LNCAP (cell line): ENCODE results near the gene CCDC92.
A peak's percentile ranks its signal among the peaks of the same experiment; 100 is the strongest.

ENCODE experiments used
- TF ChIP-seq, protein P1 (sequence below): fragments of 450-650 bp; IDR thresholded peaks from 2 replicates; pipeline ENCODE4 v1.5.1; 2017; ENCODE audit warnings: mild to moderate bottlenecking

CCDC92 gene

DNA sequence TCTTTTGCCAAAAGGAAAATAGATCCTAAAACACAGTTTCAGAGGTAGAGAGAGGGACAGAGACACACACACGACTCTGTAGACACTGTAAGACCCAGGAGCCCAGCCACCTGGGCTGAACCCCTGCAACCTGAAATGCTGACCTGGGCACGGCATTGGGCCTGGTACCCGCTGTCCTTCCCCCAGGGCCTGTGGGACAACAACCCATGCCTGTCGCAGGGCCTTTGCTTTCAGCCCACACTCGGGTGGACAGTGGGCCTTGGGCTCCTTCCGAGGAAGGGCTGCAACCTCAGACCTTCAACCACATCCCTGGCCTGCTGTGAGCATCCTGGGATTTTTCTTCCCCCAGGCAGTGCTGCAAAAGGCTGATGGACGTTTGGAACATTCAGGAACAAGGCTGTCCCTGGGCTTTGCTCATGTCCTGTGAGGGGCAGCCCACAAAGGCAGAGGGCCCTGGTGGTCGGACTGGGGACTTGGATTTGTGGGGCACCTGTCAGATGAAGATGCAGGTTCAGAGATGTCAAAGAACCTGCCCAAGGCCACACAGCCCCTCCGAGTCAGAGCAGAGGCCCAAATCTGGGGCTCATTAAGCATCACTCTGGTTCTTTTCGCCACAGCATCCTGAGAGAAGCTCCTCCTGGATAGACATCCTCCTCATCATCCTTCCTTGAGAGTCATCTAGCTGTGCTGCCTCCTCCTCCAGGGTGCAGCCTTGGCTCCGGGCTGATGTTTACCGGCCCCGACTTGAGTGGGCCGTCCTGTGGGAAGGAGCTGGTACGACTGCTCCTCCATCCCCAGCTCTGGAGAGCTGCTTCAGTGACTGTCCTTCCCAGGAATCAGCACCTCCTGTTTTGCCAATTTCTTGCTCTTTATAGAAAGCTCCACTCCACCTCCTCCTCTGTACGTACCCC is 32.7 kb downstream of the CCDC92 start:
- TF ChIP-seq, protein P1, sequence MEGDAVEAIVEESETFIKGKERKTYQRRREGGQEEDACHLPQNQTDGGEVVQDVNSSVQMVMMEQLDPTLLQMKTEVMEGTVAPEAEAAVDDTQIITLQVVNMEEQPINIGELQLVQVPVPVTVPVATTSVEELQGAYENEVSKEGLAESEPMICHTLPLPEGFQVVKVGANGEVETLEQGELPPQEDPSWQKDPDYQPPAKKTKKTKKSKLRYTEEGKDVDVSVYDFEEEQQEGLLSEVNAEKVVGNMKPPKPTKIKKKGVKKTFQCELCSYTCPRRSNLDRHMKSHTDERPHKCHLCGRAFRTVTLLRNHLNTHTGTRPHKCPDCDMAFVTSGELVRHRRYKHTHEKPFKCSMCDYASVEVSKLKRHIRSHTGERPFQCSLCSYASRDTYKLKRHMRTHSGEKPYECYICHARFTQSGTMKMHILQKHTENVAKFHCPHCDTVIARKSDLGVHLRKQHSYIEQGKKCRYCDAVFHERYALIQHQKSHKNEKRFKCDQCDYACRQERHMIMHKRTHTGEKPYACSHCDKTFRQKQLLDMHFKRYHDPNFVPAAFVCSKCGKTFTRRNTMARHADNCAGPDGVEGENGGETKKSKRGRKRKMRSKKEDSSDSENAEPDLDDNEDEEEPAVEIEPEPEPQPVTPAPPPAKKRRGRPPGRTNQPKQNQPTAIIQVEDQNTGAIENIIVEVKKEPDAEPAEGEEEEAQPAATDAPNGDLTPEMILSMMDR, result no peak

DNA sequence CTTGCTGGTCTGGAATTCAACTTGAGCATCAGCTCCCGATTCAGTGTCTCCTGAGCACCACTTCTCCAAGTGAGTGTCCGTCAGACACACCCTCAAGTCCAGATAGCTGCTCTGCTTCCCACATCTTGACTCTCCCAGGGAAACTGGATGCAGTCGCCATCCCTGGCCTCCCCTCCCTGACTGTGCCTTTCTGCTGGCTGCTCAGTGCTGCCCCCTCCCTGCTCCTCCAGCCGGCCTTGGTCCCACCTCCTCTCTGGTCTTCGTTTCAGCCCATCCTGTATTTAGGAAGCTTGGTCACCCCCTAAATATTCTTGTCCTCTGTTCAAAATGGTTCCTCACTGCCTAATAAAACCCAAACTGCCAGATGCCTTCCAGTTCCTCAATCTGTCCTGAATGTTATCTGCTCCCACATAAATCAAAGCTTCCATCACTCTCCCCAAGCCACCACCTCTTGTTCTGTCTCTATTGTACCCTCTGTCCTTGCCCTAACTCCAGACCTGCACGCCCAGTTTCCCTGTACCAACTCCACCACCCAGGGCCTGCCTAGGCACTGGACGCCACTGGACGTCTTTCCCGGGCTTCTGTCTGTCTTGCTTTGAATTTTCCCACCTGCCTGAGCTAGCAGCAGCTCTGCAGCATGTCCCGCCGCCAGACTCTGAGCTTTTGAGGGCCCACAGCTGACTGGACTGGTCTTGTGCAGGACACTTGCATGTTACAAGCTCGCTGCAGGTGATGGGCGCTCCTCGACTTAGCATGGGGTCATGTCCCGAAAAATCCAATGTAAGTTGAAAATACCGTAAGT is 33.8 kb downstream of the CCDC92 start:
- TF ChIP-seq, protein P1, result peak; percentile 33; the same call in 1 of the 2 replicates

DNA sequence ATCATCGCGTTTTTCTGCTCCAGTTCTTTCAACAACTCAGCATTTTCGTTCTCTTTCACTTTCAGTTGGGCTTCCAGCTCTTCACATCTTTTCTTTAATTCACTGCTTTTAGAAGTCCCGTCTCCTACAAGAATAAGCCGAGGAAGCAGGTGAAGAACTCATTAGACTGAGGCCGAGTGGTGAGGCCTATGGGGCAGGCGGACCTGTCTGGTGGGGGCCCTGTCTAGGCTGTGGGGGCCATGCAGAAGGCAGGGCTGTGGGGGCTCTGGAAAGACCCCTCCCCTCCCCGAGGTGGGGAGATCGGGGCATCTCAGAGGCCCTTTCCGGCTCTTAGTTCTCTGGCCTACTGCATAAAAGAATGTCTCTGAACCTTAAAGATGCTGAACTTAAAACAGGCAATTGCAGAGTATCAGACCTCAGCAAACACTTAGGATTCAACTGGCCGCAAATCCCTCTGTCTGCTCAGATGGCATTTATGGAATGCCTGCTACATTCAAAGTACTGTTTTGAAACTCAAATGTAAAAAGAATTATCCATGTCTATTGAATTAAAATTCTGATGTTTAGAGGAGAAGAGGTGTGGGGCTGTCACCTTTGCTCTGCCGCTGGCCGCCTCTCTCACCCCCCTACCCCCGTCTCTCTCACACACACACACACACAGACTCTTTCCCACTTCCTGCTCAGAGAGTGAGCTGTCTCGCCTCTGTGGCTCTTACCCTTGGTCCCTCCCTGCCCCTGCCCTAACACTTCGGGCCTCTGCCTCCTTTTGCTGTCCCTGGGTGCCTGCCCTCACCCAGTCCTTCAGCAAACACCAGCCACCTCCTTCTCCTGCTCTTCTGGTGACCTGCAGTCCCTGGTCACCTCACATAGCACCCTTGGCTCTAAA is 34.7 kb downstream of the CCDC92 start:
- TF ChIP-seq, protein P1, result no peak

DNA sequence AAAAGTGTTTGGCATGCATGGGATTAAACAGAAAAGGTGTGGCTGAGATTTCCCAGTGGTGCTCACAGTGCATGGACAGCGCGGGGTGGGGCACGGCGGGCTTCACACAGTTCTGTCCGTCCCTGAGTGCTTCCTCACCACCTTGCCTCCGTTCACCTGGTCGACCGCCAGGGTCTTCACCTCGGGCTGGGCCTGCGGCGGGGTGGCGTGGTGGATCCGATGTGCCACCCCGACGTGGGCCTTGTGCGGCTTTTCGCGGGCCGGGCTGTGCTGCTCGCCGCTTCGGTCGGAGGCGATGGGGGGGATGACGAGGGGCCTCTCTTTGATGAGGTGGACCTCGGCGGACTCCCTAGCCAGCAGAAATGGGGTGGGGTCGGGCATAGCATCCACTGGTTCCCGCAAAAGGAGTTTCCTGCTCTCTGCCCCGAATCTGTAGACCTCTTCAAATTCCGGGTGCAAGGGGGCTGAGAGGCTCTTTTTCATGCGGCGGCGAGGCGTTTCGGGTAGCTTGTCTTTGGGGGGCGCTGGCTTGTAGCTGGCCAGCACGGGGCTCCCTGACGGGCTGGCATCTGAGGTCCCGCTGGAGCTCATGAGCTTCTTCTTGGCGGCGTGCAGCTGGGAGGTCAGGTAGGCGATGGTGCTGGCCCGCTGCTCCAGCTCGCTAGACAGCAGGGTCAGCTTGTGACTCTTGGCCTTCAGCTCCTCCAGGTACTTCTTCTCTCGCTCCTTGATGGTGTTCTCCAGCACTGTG is 35.5 kb downstream of the CCDC92 start:
- TF ChIP-seq, protein P1, result no peak

DNA sequence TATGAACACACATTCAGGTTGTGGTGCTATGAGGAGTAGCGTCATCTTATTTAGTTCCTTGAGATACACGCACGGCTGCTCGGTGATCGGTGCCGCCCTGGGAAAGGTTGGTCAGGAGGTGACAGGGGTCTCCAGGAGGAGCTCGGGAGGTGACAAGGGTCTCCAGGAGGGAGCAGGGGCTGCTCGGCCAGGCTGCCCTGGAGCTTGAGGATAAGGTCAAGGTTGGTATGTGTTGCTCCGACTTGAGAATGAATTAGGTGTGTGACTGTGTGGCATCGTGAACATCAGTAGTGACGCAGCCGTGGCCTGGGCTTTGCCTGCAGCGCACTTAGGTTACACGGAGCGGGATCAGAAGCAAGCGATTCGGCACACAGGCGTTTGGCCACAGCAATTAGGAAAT is 36.2 kb downstream of the CCDC92 start:
- TF ChIP-seq, protein P1, result no peak

DNA sequence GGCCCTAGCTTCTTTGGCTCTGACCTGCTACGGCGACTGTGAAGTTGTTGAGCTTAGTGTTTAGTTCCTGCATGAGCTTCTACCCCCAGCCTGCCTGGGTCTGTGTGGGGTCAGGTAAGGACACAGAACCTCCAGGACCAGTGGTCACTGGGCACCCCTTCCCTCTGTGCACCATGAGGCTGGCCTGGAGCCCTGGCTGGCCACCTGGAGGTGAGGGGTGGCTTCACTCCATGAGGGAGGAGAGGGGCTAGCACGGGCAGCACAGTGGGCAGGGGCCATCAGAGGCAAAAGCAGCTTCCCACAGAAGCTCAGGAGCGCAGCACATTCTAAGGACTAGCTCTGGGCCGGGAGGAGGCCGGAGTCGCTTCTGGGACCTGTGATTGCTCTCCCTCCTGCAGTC is 36.7 kb downstream of the CCDC92 start:
- TF ChIP-seq, protein P1, result no peak
